Neural cell (in vitro differentiated cells): ENCODE results near the gene BZW2.

Source experiments
- EZH2 ChIP-seq: fragments of 200-600, 300-800 bp; shearing (Covaris generic), sonication (generic); IDR thresholded peaks from 2 replicates; pipeline ENCODE4 v1.6.1; 2014; ENCODE audit warnings: antibody characterized with exemption, low read length, borderline replicate concordance, mild to moderate bottlenecking; ENCODE audit not compliant: insufficient read depth, poor library complexity, severe bottlenecking
- POLR2AphosphoS5 ChIP-seq: IDR thresholded peaks from 2 replicates; pipeline ENCODE4 v1.6.1; 2012
- RAD21 ChIP-seq: fragments of 450-650 bp; conservative IDR thresholded peaks from 2 replicates; pipeline ENCODE4 v1.6.1; 2014; ENCODE audit warnings: antibody characterized with exemption, mild to moderate bottlenecking, moderate library complexity
- TAF1 ChIP-seq: IDR thresholded peaks from 2 replicates; pipeline ENCODE4 v1.6.1; 2012; ENCODE audit warnings: low read depth
- TF ChIP-seq, protein P1 (sequence below): IDR thresholded peaks from 2 replicates; pipeline ENCODE4 v1.6.1; 2012; ENCODE audit warnings: borderline replicate concordance
- TF ChIP-seq, protein P2 (sequence below): fragments of 450-650 bp; IDR thresholded peaks from 2 replicates; pipeline ENCODE4 v1.5.1; 2014; ENCODE audit warnings: antibody characterized with exemption, mild to moderate bottlenecking, moderate library complexity; ENCODE audit not compliant: poor library complexity, severe bottlenecking

DNA sequence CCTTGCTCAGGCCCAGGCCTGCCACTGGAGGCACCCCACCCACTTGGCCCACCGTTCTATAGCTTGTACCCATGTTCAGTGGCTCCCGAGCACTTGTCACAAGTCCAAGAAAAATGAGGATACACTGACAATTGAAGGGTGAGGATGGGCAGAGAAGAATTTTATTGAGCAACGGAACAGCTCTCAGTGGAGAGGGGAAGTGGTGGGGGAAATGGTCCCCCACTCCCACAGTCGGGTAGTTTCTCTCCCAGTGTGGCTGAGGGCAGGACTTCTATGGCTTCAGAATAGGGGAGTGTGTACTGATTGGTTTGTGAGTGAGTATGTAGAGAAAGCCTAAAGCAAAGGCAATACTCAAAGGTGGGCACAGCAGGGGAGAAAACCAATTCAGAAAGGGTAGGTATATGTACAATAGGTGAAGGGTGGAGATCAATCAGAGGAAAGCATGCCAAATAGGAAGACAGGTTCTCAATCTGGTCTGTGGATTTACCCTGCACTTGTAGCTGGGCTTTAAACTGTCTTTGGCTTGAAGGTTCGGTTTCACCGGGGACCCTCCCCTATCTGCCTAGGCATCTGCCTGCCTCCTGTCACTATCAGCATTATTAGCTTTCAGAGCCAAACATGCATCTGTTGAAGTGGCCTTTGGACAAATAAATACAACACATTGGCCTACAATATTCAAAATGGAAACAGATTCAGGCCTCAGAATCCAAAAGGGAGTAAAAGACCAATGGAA, 98.7 kb downstream of the BZW2 start:
- TF ChIP-seq, protein P1, sequence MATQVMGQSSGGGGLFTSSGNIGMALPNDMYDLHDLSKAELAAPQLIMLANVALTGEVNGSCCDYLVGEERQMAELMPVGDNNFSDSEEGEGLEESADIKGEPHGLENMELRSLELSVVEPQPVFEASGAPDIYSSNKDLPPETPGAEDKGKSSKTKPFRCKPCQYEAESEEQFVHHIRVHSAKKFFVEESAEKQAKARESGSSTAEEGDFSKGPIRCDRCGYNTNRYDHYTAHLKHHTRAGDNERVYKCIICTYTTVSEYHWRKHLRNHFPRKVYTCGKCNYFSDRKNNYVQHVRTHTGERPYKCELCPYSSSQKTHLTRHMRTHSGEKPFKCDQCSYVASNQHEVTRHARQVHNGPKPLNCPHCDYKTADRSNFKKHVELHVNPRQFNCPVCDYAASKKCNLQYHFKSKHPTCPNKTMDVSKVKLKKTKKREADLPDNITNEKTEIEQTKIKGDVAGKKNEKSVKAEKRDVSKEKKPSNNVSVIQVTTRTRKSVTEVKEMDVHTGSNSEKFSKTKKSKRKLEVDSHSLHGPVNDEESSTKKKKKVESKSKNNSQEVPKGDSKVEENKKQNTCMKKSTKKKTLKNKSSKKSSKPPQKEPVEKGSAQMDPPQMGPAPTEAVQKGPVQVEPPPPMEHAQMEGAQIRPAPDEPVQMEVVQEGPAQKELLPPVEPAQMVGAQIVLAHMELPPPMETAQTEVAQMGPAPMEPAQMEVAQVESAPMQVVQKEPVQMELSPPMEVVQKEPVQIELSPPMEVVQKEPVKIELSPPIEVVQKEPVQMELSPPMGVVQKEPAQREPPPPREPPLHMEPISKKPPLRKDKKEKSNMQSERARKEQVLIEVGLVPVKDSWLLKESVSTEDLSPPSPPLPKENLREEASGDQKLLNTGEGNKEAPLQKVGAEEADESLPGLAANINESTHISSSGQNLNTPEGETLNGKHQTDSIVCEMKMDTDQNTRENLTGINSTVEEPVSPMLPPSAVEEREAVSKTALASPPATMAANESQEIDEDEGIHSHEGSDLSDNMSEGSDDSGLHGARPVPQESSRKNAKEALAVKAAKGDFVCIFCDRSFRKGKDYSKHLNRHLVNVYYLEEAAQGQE = no peak
- TF ChIP-seq, protein P2, sequence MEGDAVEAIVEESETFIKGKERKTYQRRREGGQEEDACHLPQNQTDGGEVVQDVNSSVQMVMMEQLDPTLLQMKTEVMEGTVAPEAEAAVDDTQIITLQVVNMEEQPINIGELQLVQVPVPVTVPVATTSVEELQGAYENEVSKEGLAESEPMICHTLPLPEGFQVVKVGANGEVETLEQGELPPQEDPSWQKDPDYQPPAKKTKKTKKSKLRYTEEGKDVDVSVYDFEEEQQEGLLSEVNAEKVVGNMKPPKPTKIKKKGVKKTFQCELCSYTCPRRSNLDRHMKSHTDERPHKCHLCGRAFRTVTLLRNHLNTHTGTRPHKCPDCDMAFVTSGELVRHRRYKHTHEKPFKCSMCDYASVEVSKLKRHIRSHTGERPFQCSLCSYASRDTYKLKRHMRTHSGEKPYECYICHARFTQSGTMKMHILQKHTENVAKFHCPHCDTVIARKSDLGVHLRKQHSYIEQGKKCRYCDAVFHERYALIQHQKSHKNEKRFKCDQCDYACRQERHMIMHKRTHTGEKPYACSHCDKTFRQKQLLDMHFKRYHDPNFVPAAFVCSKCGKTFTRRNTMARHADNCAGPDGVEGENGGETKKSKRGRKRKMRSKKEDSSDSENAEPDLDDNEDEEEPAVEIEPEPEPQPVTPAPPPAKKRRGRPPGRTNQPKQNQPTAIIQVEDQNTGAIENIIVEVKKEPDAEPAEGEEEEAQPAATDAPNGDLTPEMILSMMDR = no peak
- TF ChIP-seq TAF1 = no peak
- TF ChIP-seq RAD21 = no peak
- no peak for TF ChIP-seq POLR2AphosphoS5
- no peak for TF ChIP-seq EZH2
